Uterus (tissue), 2 donors: Measurements from ENCODE around the gene TASOR2.

Experiments used
- POLR2A ChIP-seq, 2 donors: fragments of 450-650 bp; IDR thresholded peaks; one replicate each; pipeline ENCODE4 v1.6.1; 2016; ENCODE audit warnings: antibody characterized with exemption in 2 of 2, mild to moderate bottlenecking in 1 of 2, moderate library complexity in 1 of 2
- TF ChIP-seq, protein P1 (sequence below), 4 experiments: fragments of 200-600 bp in 2 of 4; fragments of 450-650 bp in 2 of 4; sonication (generic) in 2 of 4; IDR thresholded peaks; one replicate each; pipeline ENCODE4 v1.5.1; 2016 to 2019; ENCODE audit warnings: antibody characterized with exemption in 4 of 4, mild to moderate bottlenecking in 2 of 4, moderate library complexity in 1 of 4

DNA sequence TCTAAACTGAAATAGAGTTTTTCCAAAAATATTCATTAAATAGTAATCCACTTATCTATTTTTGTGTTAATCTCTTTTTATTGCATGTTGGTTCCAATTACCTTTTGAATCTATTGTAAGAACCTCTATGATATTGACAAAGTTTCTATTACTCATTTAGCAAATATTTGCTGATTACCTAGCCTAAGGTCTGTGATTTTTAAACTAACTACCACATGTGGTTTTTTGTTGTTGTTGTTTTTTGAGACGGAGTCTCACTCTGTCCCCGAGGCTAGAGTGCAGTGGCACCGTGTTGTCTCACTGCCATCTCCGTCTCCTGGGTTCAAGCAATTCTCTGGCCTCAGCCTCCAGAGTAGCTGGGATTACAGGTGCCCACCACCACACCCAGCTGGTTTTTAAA is 16.2 kb upstream of the TASOR2 start:
- TF ChIP-seq, protein P1, sequence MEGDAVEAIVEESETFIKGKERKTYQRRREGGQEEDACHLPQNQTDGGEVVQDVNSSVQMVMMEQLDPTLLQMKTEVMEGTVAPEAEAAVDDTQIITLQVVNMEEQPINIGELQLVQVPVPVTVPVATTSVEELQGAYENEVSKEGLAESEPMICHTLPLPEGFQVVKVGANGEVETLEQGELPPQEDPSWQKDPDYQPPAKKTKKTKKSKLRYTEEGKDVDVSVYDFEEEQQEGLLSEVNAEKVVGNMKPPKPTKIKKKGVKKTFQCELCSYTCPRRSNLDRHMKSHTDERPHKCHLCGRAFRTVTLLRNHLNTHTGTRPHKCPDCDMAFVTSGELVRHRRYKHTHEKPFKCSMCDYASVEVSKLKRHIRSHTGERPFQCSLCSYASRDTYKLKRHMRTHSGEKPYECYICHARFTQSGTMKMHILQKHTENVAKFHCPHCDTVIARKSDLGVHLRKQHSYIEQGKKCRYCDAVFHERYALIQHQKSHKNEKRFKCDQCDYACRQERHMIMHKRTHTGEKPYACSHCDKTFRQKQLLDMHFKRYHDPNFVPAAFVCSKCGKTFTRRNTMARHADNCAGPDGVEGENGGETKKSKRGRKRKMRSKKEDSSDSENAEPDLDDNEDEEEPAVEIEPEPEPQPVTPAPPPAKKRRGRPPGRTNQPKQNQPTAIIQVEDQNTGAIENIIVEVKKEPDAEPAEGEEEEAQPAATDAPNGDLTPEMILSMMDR (IDR thresholded peaks at IDR 0.05): no peak
- TF ChIP-seq POLR2A (IDR thresholded peaks at IDR 0.05): no peak
